ENCODE results near the gene PNPT1. TPM values are rescaled to one million over a fixed set of nuclear protein-coding genes. Genes with fewer than 3 reads are reported as not detected.
"Not testable (repeated sequence)": the region's sequence is repeated elsewhere in the genome, so short reads cannot be mapped to it uniquely, and the experiment has no call there.

Gene PNPT1
- total RNA-seq, 6 experiments from 2014 or later = 22.5 to 31.5 (median 25.8) TPM

- Mint-ChIP-seq H3K9me3 (no peaks in the 10 kb centered on the region), H3K4me3 (no peak overlapping the region), H3K27ac (no peak overlapping the region), H3K27me3 (ENCODE audit: insufficient read depth) (peaks cover 1% of the 10 kb centered on the region), H3K4me1 (ENCODE audit: low read depth) (peaks cover 37% of the 10 kb centered on the region), H3K36me3 (ENCODE audit: low read depth) (no peaks in the 10 kb centered on the region)
- peak; percentile 96 for TF ChIP-seq CTCF (IDR thresholded peaks at IDR 0.05)
- DNase-seq = peak; percentile 60
These were observed 24.7 kb upstream of the PNPT1 start for GRCh38 chr2:55718165-55719008.

GRCh38 chr2:55715626-55716025 lies 22.0 kb upstream of the PNPT1 start:
- H3K4me3 Mint-ChIP-seq = no peak overlapping the region
- no peak for DNase-seq
- H3K9me3 Mint-ChIP-seq = no peaks in the 10 kb centered on the region
- no peaks in the 10 kb centered on the region for H3K36me3 Mint-ChIP-seq (ENCODE audit: low read depth)
- no peak overlapping the region for H3K27ac Mint-ChIP-seq
- no peak for TF ChIP-seq CTCF (IDR thresholded peaks at IDR 0.05)
- H3K4me1 Mint-ChIP-seq (ENCODE audit: low read depth) = peaks cover 11% of the 10 kb centered on the region
- no peaks in the 10 kb centered on the region; the same call in 1 of the 2 replicates for H3K27me3 Mint-ChIP-seq (ENCODE audit: insufficient read depth)

- H3K27ac Mint-ChIP-seq; H3K9me3 Mint-ChIP-seq; H3K27me3 Mint-ChIP-seq (ENCODE audit: insufficient read depth); DNase-seq; H3K36me3 Mint-ChIP-seq (ENCODE audit: low read depth); H3K4me1 Mint-ChIP-seq (ENCODE audit: low read depth); H3K4me3 Mint-ChIP-seq: not testable (repeated sequence)
These were observed 21.5 kb upstream of the PNPT1 start for GRCh38 chr2:55715178-55715577.

GRCh38 chr2:55712477-55713060 lies 18.9 kb upstream of the PNPT1 start:
- no peaks in the 10 kb centered on the region for H3K9me3 Mint-ChIP-seq
- DNase-seq = no peak
- H3K4me1 Mint-ChIP-seq (ENCODE audit: low read depth) = peaks cover 7% of the 10 kb centered on the region; the same call in 1 of the 2 replicates
- no peak overlapping the region for H3K4me3 Mint-ChIP-seq
- H3K27ac Mint-ChIP-seq = no peak overlapping the region
- H3K27me3 Mint-ChIP-seq (ENCODE audit: insufficient read depth) = no peaks in the 10 kb centered on the region; the same call in 1 of the 2 replicates
- TF ChIP-seq CTCF (IDR thresholded peaks at IDR 0.05) = no peak
- no peaks in the 10 kb centered on the region for H3K36me3 Mint-ChIP-seq (ENCODE audit: low read depth)

GRCh38 chr2:55710025-55710424 lies 16.4 kb upstream of the PNPT1 start:
- Mint-ChIP-seq H3K27ac (no peak overlapping the region), H3K9me3 (no peaks in the 10 kb centered on the region), H3K27me3 (ENCODE audit: insufficient read depth) (peaks cover 3% of the 10 kb centered on the region; the same call in 1 of the 2 replicates), H3K4me1 (ENCODE audit: low read depth) (no peaks in the 10 kb centered on the region), H3K36me3 (ENCODE audit: low read depth) (no peaks in the 10 kb centered on the region), H3K4me3 (no peak overlapping the region)
- no peak for DNase-seq
- TF ChIP-seq CTCF (IDR thresholded peaks at IDR 0.05) = no peak

- TF ChIP-seq CTCF (IDR thresholded peaks at IDR 0.05) = no peak
- no peaks in the 10 kb centered on the region for H3K9me3 Mint-ChIP-seq
- H3K4me1 Mint-ChIP-seq (ENCODE audit: low read depth) = no peaks in the 10 kb centered on the region
- no peaks in the 10 kb centered on the region for H3K36me3 Mint-ChIP-seq (ENCODE audit: low read depth)
- H3K4me3 Mint-ChIP-seq = no peak overlapping the region
- H3K27me3 Mint-ChIP-seq (ENCODE audit: insufficient read depth) = peaks cover 12% of the 10 kb centered on the region
- no peak for DNase-seq
- H3K27ac Mint-ChIP-seq = no peak overlapping the region
These were observed 14.1 kb upstream of the PNPT1 start for GRCh38 chr2:55707751-55708150.

GRCh38 chr2:55706258-55706657 lies 12.6 kb upstream of the PNPT1 start:
- H3K9me3 Mint-ChIP-seq; H3K4me3 Mint-ChIP-seq; H3K27ac Mint-ChIP-seq; DNase-seq; H3K4me1 Mint-ChIP-seq (ENCODE audit: low read depth); H3K36me3 Mint-ChIP-seq (ENCODE audit: low read depth): not testable (repeated sequence)
- peaks cover 17% of the 10 kb centered on the region for H3K27me3 Mint-ChIP-seq (ENCODE audit: insufficient read depth)

All from HFFc6 (cell line).